GM18507 (cell line): Measurements from ENCODE around the gene ADAMTS5.

Experiments used
- DNase-seq: peaks from one replicate; pipeline ENCODE4 v3.0.0; 2011; ENCODE audit warnings: low read depth; ENCODE audit not compliant: insufficient read length; ENCODE audit errors: extremely low spot score
- FAIRE-seq: peaks from 2 replicates; lab custom pipeline; 2011; peaks lifted over from hg19 to GRCh38; lab: Jason Lieb, UNC

The ADAMTS5 gene

DNA sequence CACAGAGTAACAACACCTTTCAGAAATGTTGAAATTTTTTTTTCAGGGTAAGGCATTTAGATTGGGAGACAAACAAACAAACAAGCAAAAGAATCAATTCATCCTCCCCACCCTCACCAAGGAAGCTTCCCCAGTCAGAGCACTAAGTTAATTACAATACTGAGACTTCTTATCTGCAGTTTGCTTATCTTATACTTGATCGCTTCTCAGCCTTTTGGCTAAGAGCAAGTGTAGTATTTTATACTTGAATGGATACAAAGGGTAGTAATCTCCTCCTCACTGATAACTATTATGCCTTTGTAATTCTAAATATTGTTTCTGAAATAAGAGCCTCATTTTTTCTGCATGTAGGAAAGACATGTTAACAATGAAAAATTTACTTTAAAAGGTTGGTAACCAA lies 54.4 kb downstream of the ADAMTS5 start:
- no peak for DNase-seq
- FAIRE-seq = no peak

DNA sequence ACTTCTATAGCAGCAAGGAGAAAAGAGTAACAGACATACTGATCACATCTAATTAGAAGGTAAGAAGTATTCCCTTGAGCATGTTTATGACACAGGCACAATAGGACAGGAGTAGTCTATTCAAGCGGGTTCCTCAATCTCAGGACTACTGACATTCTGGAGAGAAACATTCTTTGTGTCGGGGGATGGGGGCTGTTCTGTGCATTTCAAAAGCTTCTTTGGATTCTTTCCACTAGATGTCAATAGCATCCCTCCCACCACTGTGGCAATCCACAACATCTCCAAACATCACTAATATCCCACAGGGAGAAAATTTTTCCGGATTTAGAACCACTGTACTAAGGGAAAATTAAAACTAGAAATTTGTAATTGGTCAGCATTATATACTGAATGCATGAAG lies 56.9 kb downstream of the ADAMTS5 start:
- no peak for FAIRE-seq
- no peak for DNase-seq

DNA sequence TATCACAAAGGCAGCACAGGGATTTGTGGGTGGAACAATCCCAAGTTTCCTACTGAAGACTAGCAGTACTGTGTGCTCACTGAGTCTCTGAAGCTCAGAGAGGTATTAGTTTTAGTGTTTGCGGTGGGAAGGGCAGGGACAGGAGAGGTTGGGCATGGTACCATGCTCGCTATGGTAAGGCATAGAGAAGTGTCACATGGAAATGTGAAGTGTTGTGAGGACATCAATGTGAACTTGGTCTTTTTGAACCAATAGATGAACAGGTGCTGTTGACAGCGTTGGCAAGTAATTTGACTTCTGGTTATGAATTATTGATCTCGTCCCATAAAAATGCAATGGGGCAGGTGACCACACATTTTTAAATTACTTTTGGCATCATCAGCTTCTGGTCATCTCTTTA lies 65.9 kb downstream of the ADAMTS5 start:
- FAIRE-seq (no peak), DNase-seq (no peak)

DNA sequence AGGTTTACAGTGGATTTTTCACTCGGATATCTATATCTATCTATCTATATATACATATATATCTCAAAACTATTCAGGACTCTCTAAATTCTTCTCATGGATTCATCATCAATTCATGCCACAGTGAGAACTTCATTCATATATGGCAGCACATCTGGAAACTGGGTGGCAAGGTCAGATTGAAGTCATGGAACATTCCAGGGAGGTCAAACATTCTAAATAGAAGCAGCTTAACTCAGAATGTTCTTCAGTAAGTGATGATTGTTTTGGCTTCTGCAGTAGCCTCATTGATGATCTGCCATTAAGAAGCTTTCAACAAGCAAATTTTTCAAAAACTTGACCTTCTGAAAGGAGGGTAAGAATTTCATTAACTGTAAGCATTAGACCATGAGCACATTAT lies 74.7 kb downstream of the ADAMTS5 start:
- FAIRE-seq (no peak), DNase-seq (no peak)

DNA sequence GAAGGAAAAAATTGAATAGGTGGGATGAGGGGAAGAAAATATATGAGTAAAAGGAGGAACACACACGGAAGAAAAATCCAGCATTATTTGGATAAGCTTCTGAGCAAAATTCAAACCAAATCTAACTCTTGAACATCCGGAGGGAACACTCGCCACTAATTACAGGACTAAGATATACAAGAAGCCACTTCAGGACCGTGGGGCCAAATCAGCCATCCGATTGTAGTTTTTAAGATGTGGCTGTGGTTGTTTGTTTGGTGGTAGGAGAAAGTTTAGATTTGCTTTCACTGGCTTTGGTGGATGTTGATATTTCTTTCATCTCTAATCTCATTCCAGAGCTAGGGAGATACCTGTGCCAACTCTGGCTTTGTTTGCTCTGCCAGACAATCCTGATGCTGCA lies 78.0 kb downstream of the ADAMTS5 start:
- DNase-seq (no peak), FAIRE-seq (no peak)

DNA sequence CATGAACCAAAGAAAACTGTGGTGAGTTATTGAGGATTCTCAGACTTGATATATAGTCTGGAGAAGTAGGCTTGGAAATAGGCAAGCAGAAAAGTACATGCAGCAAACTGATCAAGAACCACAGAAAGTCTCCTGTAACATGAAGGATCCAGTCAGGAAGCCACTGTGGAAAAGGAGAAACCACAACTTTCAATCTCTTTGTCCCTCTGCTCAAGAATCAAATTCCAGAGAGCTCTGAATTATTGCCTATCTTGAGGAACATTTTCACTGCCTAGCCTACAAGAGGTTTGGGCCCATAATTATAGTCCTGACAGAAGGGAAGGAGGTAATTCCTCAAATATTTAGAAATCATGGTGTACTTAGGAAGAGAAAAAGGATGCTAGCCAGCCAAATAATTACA lies 78.6 kb downstream of the ADAMTS5 start:
- FAIRE-seq (no peak), DNase-seq (no peak)

DNA sequence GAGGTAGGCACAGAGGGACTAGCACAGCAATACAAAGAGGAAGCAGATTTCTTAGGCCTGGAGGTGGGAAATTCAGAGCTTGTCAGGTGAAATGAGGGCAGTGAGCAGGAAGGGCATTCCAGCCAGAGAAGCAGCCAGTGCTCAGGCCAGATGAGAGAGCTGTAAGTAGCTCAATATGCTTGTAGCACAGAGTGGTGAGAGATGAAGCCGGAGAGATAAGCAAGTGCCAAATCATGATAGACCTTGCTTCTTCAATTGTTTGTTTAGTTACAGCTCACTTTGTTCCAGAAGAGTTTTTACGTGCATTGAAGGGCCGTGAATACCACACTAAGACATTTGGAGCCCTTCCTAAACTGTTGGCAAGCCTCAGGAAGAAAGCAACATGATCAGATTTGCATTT lies 79.6 kb downstream of the ADAMTS5 start:
- FAIRE-seq = no peak

DNA sequence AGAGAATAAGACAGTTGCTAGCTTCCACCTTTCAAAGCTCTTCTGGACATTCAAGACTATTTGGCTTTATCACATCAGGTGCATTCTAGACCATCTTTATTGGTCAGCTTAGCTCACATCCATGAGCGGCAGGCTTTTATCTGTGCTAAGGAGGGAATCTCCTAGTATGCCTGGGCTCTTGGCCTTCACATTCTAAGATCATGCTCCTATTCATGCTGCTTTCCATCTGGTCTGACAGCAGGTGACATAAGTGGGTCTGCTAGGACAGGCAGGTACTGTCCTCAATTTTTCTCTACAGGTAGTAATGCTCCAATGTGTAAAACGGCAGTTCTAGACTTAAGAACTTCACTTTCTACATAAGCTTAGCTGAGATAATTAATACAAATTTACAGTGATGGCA lies 82.5 kb downstream of the ADAMTS5 start:
- DNase-seq = no peak
- no peak for FAIRE-seq

More for the DNA sequence above, 79.6 kb downstream of the ADAMTS5 start:
- DNase-seq = no peak

DNA sequence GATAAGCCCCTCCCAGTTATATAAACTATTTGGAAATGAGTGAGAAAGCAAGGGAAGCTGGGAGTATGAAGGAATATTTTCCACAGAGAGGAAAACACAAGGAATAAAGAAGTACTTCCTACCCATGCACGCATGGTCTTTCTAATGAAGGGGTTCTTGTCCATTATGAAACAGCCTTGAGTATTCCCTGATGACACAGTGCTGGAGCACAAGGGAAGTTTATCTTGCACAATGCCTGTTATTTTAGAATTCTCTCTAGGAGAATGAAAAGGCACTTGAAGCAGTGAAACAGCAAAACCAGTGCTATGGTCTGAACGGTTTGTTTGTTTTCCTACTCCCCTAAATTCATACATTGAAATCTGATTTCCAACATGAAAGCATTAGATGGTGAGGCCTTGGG lies 83.1 kb downstream of the ADAMTS5 start:
- no peak for FAIRE-seq
- DNase-seq = no peak

DNA sequence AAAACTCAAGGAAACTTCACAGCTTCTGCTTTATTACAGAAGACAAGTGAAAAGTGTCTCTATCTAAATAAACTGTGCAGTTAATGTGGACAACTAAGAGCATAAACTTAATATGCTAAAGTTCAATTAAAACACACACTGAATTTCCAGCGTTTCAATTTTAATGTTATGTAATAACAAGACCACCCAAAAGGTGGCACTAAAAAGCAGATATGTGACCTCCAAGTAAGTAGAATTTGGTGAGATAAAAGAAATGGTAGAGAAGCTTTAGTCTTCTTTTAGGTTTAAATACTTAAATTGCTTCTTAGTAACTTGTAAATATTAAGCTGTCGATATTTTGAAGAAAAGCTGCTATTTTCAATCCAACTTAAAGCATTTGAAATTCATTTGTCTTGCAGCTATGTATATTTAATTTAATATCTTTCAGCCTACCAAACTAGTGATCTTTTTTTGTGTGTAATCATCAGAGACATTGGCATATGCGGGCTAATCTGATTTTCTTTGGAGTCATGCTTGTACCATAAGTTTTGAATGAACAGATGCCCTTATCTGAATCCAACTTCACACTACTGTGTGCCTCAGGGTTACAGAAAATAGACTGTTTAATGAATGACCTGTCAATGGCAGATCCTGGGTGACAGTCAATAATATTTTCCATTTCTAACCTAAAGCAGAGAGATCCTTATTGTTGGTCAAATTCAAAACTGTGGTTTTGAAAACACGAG lies 85.2 kb downstream of the ADAMTS5 start:
- DNase-seq (no peak), FAIRE-seq (no peak)

DNA sequence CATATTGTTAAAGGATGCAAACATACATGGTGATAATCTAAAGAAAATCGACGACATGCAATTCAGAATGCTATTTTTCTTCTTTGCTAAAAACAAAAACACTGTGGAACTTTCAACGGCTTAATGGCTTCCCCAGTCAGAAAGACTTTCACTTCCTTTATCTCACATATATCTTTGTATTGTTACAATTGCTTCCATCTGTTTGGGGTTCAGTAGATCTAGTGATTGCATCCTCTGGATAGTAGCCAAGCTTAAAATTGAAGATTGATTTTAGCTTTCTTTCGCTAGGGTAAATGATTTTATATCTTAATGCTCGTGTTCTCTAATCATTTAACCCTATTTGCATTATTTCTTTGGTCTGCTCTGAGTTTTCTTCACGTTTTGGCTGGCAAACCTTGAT lies 89.9 kb downstream of the ADAMTS5 start:
- FAIRE-seq (no peak), DNase-seq (no peak)

DNA sequence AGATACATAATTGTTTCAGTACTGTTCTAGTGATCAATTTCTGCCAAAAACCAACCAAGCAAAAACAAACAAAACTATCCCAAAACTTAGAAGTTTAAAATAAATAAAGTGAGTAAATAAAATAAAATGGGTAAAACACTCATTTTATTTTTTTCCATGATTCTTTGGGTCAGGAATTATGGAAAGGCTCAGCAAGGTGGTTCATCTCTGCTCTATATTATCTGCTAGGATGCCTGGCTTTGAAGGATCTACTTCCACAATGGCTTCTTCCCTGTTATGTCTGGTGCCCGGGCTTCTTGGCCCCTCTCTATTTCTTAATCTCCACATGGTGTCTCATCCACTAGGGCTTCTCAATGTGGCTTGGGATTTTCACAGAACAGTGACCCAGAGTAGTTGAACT lies 92.5 kb downstream of the ADAMTS5 start:
- no peak for FAIRE-seq
- DNase-seq = no peak
